ENCODE measurements around the gene SREK1.
A peak's percentile ranks its signal among the peaks of the same experiment; 100 is the strongest.

The SREK1 gene

GRCh38 chr5:66157046-66157445 is 12.9 kb downstream of the SREK1 start:
- intact Hi-C loops (cut with DNase I) = no loop called here
- DNase-seq = no peak

- intact Hi-C loops (cut with DNase I) = no loop called here
- no peak for DNase-seq
Measured at GRCh38 chr5:66161356-66161755, 17.3 kb downstream of the SREK1 start.

- intact Hi-C loops (cut with DNase I) = no loop called here
- no peak for DNase-seq
Measured at GRCh38 chr5:66164044-66164790, 20.1 kb downstream of the SREK1 start.

- intact Hi-C loops (cut with DNase I) = no loop called here
- DNase-seq = no peak
Measured at GRCh38 chr5:66168226-66168625, 24.1 kb downstream of the SREK1 start.

- DNase-seq = no peak
- intact Hi-C loops (cut with DNase I) = no loop called here
Measured at GRCh38 chr5:66169534-66169933, 25.4 kb downstream of the SREK1 start.

GRCh38 chr5:66170195-66170919 is 26.3 kb downstream of the SREK1 start:
- intact Hi-C loops (cut with DNase I) = loop anchor here (10.0 kb wide), 2 partner anchors 134 to 594 kb away; no protein-coding TSS in a partner anchor
- no peak for DNase-seq

GRCh38 chr5:66171349-66172344 is 27.5 kb downstream of the SREK1 start:
- peak in 1 of 10 donors; percentile 16 for DNase-seq
- intact Hi-C loops (cut with DNase I) = loop anchor here (10.0 kb wide), 2 partner anchors 133 to 593 kb away; no protein-coding TSS in a partner anchor

- intact Hi-C loops (cut with DNase I) = loop anchor here (2.0 to 10.0 kb wide), 3 partner anchors 48 to 590 kb away; no protein-coding TSS in a partner anchor
- DNase-seq = no peak
Measured at GRCh38 chr5:66174338-66174737, 30.2 kb downstream of the SREK1 start.

- no peak for DNase-seq
- intact Hi-C loops (cut with DNase I) = loop anchor here (10.0 kb wide), 2 partner anchors 126 to 586 kb away; no protein-coding TSS in a partner anchor
Measured at GRCh38 chr5:66178799-66179198, 34.7 kb downstream of the SREK1 start.

- intact Hi-C loops (cut with DNase I) = loop anchor here (10.0 kb wide), 2 partner anchors 125 to 585 kb away; no protein-coding TSS in a partner anchor
- DNase-seq = no peak
Measured at GRCh38 chr5:66179297-66180051, 35.4 kb downstream of the SREK1 start.

GRCh38 chr5:66180282-66181155 is 36.4 kb downstream of the SREK1 start:
- no peak for DNase-seq
- intact Hi-C loops (cut with DNase I) = no loop called here

GRCh38 chr5:66186108-66186507 is 42.0 kb downstream of the SREK1 start:
- no peak for DNase-seq
- intact Hi-C loops (cut with DNase I) = no loop called here

- DNase-seq = no peak
- intact Hi-C loops (cut with DNase I) = no loop called here
Measured at GRCh38 chr5:66193419-66193818, 49.3 kb downstream of the SREK1 start.

- intact Hi-C loops (cut with DNase I) = no loop called here
- no peak for DNase-seq
Measured at GRCh38 chr5:66197764-66198405, 53.8 kb downstream of the SREK1 start.

- no peak for DNase-seq
- intact Hi-C loops (cut with DNase I) = no loop called here
Measured at GRCh38 chr5:66198837-66199236, 54.7 kb downstream of the SREK1 start.

GRCh38 chr5:66203531-66203930 is 59.4 kb downstream of the SREK1 start:
- intact Hi-C loops (cut with DNase I) = no loop called here
- DNase-seq = no peak

- no peak for DNase-seq
- intact Hi-C loops (cut with DNase I) = no loop called here
Measured at GRCh38 chr5:66206465-66206864, 62.4 kb downstream of the SREK1 start.

All from posterior cingulate gyrus (tissue), 11 donors.